ENCODE results near the gene SYCP1. TPM values are rescaled to one million over a fixed set of nuclear protein-coding genes. Genes with fewer than 3 reads are reported as not detected.
"Not testable (repeated sequence)": the region's sequence is repeated elsewhere in the genome, so short reads cannot be mapped to it uniquely, and the experiment has no call there.

SYCP1 gene
- not detected for total RNA-seq

- H3K9me3 ChIP-seq (ENCODE audit: low read depth, low read length) = no peaks in the 10 kb centered on the region
- H3K27me3 ChIP-seq (ENCODE audit: insufficient read depth, low read length) = peaks cover 44% of the 10 kb centered on the region
- no peaks in the 10 kb centered on the region for H3K4me1 ChIP-seq (ENCODE audit: insufficient read depth, low read length)
- H3K4me3 ChIP-seq (ENCODE audit: low read length) = no peak within 1 kb of the TSS
Measured at GRCh38 chr1:114854693-114855320, at the start of gene SYCP1. Gene SYCP1 (plus strand): TSS chr1:114854863. CDS start chr1:114855465, 602 bp downstream.

- Histone ChIP-seq H3K4me1 (ENCODE audit: insufficient read depth, low read length) (no peaks in the 10 kb centered on the region), H3K27me3 (ENCODE audit: insufficient read depth, low read length) (peaks cover 2% of the 10 kb centered on the region), H3K9me3 (ENCODE audit: low read depth, low read length) (peaks cover 8% of the 10 kb centered on the region), H3K4me3 (ENCODE audit: low read length) (no peak overlapping the region)
Measured at GRCh38 chr1:114819869-114820268, 34.8 kb upstream of the SYCP1 start.

GRCh38 chr1:114820392-114820791 is 34.3 kb upstream of the SYCP1 start:
- H3K4me3 ChIP-seq (ENCODE audit: low read length) = no peak overlapping the region
- no peaks in the 10 kb centered on the region for H3K4me1 ChIP-seq (ENCODE audit: insufficient read depth, low read length)
- H3K9me3 ChIP-seq (ENCODE audit: low read depth, low read length) = peaks cover 8% of the 10 kb centered on the region
- peaks cover 2% of the 10 kb centered on the region for H3K27me3 ChIP-seq (ENCODE audit: insufficient read depth, low read length)

GRCh38 chr1:114821978-114822377 is 32.7 kb upstream of the SYCP1 start:
- Histone ChIP-seq H3K9me3 (ENCODE audit: low read depth, low read length) (peaks cover 8% of the 10 kb centered on the region), H3K4me3 (ENCODE audit: low read length) (no peak overlapping the region), H3K4me1 (ENCODE audit: insufficient read depth, low read length) (no peaks in the 10 kb centered on the region), H3K27me3 (ENCODE audit: insufficient read depth, low read length) (peaks cover 5% of the 10 kb centered on the region)

GRCh38 chr1:114828251-114828650 is 26.4 kb upstream of the SYCP1 start:
- no peaks in the 10 kb centered on the region for H3K9me3 ChIP-seq (ENCODE audit: low read depth, low read length)
- no peaks in the 10 kb centered on the region for H3K4me1 ChIP-seq (ENCODE audit: insufficient read depth, low read length)
- no peak overlapping the region for H3K4me3 ChIP-seq (ENCODE audit: low read length)
- H3K27me3 ChIP-seq (ENCODE audit: insufficient read depth, low read length) = peaks cover 2% of the 10 kb centered on the region

GRCh38 chr1:114830075-114830474 is 24.6 kb upstream of the SYCP1 start:
- H3K4me1 ChIP-seq (ENCODE audit: insufficient read depth, low read length); H3K4me3 ChIP-seq (ENCODE audit: low read length); H3K27me3 ChIP-seq (ENCODE audit: insufficient read depth, low read length); H3K9me3 ChIP-seq (ENCODE audit: low read depth, low read length): not testable (repeated sequence)

- no peaks in the 10 kb centered on the region for H3K4me1 ChIP-seq (ENCODE audit: insufficient read depth, low read length)
- no peak overlapping the region for H3K4me3 ChIP-seq (ENCODE audit: low read length)
- H3K27me3 ChIP-seq (ENCODE audit: insufficient read depth, low read length) = no peaks in the 10 kb centered on the region
- no peaks in the 10 kb centered on the region for H3K9me3 ChIP-seq (ENCODE audit: low read depth, low read length)
Measured at GRCh38 chr1:114831276-114831994, 23.2 kb upstream of the SYCP1 start.

GRCh38 chr1:114832057-114832456 is 22.6 kb upstream of the SYCP1 start:
- Histone ChIP-seq H3K9me3 (ENCODE audit: low read depth, low read length) (no peaks in the 10 kb centered on the region), H3K4me1 (ENCODE audit: insufficient read depth, low read length) (no peaks in the 10 kb centered on the region), H3K27me3 (ENCODE audit: insufficient read depth, low read length) (no peaks in the 10 kb centered on the region), H3K4me3 (ENCODE audit: low read length) (no peak overlapping the region)

- Histone ChIP-seq H3K9me3 (ENCODE audit: low read depth, low read length) (no peaks in the 10 kb centered on the region), H3K4me1 (ENCODE audit: insufficient read depth, low read length) (no peaks in the 10 kb centered on the region), H3K27me3 (ENCODE audit: insufficient read depth, low read length) (no peaks in the 10 kb centered on the region), H3K4me3 (ENCODE audit: low read length) (no peak overlapping the region)
Measured at GRCh38 chr1:114833421-114833820, 21.2 kb upstream of the SYCP1 start.

GRCh38 chr1:114844270-114844669 is 10.4 kb upstream of the SYCP1 start:
- Histone ChIP-seq H3K9me3 (ENCODE audit: low read depth, low read length) (no peaks in the 10 kb centered on the region), H3K4me3 (ENCODE audit: low read length) (no peak overlapping the region), H3K4me1 (ENCODE audit: insufficient read depth, low read length) (no peaks in the 10 kb centered on the region), H3K27me3 (ENCODE audit: insufficient read depth, low read length) (peaks cover 7% of the 10 kb centered on the region)

- Histone ChIP-seq H3K9me3 (ENCODE audit: low read depth, low read length) (no peaks in the 10 kb centered on the region), H3K27me3 (ENCODE audit: insufficient read depth, low read length) (peaks cover 41% of the 10 kb centered on the region), H3K4me3 (ENCODE audit: low read length) (no peak overlapping the region), H3K4me1 (ENCODE audit: insufficient read depth, low read length) (no peaks in the 10 kb centered on the region)
Measured at GRCh38 chr1:114853584-114853983, 1.1 kb upstream of the SYCP1 start.

- peaks cover 19% of the 10 kb centered on the region for H3K27me3 ChIP-seq (ENCODE audit: insufficient read depth, low read length)
- H3K9me3 ChIP-seq (ENCODE audit: low read depth, low read length) = no peaks in the 10 kb centered on the region
- H3K4me1 ChIP-seq (ENCODE audit: insufficient read depth, low read length) = no peaks in the 10 kb centered on the region
- H3K4me3 ChIP-seq (ENCODE audit: low read length) = no peak overlapping the region
Measured at GRCh38 chr1:114861384-114861783, 6.7 kb downstream of the SYCP1 start.

- Histone ChIP-seq H3K27me3 (ENCODE audit: insufficient read depth, low read length) (peaks cover 15% of the 10 kb centered on the region), H3K4me3 (ENCODE audit: low read length) (no peak overlapping the region), H3K4me1 (ENCODE audit: insufficient read depth, low read length) (no peaks in the 10 kb centered on the region), H3K9me3 (ENCODE audit: low read depth, low read length) (no peaks in the 10 kb centered on the region)
Measured at GRCh38 chr1:114892194-114892918, 37.7 kb downstream of the SYCP1 start.

- H3K9me3 ChIP-seq (ENCODE audit: low read depth, low read length) = no peaks in the 10 kb centered on the region
- H3K4me1 ChIP-seq (ENCODE audit: insufficient read depth, low read length) = no peaks in the 10 kb centered on the region
- no peak overlapping the region for H3K4me3 ChIP-seq (ENCODE audit: low read length)
- H3K27me3 ChIP-seq (ENCODE audit: insufficient read depth, low read length) = peaks cover 15% of the 10 kb centered on the region
Measured at GRCh38 chr1:114896795-114897194, 42.1 kb downstream of the SYCP1 start.

- Histone ChIP-seq H3K4me1 (ENCODE audit: insufficient read depth, low read length) (no peaks in the 10 kb centered on the region), H3K4me3 (ENCODE audit: low read length) (no peak overlapping the region), H3K27me3 (ENCODE audit: insufficient read depth, low read length) (peaks cover 1% of the 10 kb centered on the region), H3K9me3 (ENCODE audit: low read depth, low read length) (no peaks in the 10 kb centered on the region)
Measured at GRCh38 chr1:114901814-114902213, 47.2 kb downstream of the SYCP1 start.

Data from mononuclear cell (primary cell).